ENCODE measurements around the gene CTNNBIP1.
"Not testable (repeated sequence)": the region's sequence is repeated elsewhere in the genome, so short reads cannot be mapped to it uniquely, and the experiment has no call there.

The CTNNBIP1 gene

DNA sequence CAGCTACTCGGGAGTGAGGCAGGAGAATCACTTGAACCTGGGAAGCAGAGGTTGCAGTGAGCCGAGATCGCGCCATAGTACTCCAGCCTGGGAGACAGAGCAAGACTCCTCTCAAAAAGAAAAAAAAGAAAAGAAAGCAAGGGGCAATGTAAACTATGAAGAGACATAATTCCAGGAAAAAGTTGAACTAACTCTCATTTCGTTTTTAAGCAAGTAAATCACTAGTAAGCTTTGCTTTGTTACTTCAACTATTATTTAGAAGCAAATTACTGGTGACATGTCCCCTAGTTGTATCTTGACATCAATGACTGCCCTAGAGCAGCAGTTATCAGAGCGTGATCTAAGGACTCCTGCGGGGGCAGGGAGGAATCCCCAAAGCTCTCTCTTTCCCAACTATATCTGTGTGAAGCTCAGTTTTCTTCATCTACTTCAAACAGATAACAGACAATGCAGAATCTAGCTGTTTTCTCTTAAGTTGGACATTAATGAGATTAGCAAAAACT is 105.0 kb downstream of the CTNNBIP1 start:
- no peak for DNase-seq (ENCODE audit: low read depth)
- H3K4me3 ChIP-seq (replicated peaks; ENCODE audit: low read depth, low read length), result no peak overlapping the region
- TF ChIP-seq, protein P1, sequence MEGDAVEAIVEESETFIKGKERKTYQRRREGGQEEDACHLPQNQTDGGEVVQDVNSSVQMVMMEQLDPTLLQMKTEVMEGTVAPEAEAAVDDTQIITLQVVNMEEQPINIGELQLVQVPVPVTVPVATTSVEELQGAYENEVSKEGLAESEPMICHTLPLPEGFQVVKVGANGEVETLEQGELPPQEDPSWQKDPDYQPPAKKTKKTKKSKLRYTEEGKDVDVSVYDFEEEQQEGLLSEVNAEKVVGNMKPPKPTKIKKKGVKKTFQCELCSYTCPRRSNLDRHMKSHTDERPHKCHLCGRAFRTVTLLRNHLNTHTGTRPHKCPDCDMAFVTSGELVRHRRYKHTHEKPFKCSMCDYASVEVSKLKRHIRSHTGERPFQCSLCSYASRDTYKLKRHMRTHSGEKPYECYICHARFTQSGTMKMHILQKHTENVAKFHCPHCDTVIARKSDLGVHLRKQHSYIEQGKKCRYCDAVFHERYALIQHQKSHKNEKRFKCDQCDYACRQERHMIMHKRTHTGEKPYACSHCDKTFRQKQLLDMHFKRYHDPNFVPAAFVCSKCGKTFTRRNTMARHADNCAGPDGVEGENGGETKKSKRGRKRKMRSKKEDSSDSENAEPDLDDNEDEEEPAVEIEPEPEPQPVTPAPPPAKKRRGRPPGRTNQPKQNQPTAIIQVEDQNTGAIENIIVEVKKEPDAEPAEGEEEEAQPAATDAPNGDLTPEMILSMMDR (IDR thresholded peaks at IDR 0.05; ENCODE audit: low read length, missing control alignments), result no peak

DNA sequence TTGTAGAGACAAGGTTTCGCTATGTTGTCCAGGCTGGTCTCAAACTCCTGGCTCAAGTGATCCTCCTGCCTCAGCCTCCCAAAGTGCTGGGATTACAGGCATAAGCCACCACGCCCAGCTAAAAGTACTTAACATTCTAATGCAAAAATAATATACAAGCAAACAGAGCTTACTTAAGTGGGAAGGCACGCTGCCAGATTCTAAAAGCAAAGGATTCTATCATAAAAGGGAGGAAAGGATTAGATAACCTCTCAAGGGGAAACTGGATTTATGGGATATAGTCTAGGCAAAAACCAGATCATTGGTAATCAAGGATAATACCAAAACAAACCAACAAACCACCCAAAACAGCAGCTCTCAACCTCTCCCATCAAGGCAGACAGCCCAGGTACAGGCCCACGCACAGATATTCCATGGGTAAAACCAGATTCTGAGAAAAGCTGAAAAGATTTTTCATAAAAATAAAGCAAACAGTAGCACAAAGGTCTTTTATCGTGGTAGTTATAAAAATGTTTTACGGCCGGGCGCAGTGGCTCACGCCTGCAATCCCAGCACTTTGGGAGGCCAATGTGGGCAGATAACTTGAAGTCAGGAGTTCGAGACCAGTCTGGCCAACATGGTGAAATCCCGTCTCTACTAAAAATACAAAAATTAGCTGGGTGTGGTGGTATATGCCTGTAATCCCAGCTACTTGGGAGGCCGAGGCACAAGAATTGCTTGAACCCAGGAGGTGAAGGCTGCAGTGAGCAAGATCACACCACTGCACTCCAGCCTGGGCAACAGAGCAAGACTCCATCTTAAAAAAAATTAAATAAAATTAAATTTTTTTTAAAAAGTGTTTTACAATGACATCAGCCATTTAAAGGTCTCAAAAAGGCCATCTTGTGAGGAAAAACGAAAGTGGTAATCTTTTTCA is 106.8 kb downstream of the CTNNBIP1 start:
- not testable (repeated sequence) for H3K4me3 ChIP-seq (replicated peaks; ENCODE audit: low read depth, low read length); DNase-seq (ENCODE audit: low read depth)

DNA sequence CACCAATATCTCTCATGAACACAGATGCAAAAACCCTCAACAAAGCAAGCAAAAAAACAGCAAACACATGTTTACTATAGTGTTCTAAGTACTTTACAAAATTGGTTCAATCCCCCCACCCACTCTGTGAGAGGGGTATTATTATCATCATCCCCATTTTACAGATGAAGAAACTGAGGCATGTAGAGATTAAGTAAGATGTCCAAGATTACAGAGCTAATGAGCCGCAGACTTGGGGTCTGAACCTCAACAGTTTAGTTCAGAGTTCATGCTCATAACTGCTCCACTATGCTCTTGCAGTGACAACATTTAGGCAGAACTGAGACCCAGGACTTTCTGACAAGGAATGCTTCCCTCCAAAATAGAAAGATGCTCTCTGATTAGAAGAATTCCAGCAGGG is 108.2 kb downstream of the CTNNBIP1 start:
- TF ChIP-seq, protein P1 (IDR thresholded peaks at IDR 0.05; ENCODE audit: low read length, missing control alignments), result no peak

More for the DNA sequence above, 108.2 kb downstream of the CTNNBIP1 start:
- no peak for DNase-seq (ENCODE audit: low read depth)
- H3K4me3 ChIP-seq (replicated peaks; ENCODE audit: low read depth, low read length), result no peak overlapping the region
